T-helper 2 cell treated with Interferon-gamma antibody and Interleukin-4, amounts not matched to agents 100 ng/mL and 5 ng/mL, for 36 hours (primary cell): ENCODE results near the gene XAF1. TPM values are rescaled to one million over a fixed set of nuclear protein-coding genes. Genes with fewer than 3 reads are reported as not detected.
"Not testable (repeated sequence)": the region's sequence is repeated elsewhere in the genome, so short reads cannot be mapped to it uniquely, and the experiment has no call there.

Experiments
- intact Hi-C: fragments of 100-400 bp; cut with micrococcal nuclease; formaldehyde crosslinking; loops from one replicate; pipeline ENCODE4 v1.15.1; 2023
- total RNA-seq: library from RNA; stranded (reverse); gene quantifications from 2 replicates; pipeline ENCODE4 v1.2.3, GENCODE V29; 2022

Gene XAF1
- total RNA-seq, 1 donor from 2014 or later: 213 TPM

GRCh38 chr17:6753006-6753445, 2.8 kb upstream of the XAF1 start:
- intact Hi-C loops: loop anchor here (10.0 kb wide), 1 partner anchor 88 kb away; no protein-coding TSS in a partner anchor

GRCh38 chr17:6753546-6753945, 2.3 kb upstream of the XAF1 start:
- intact Hi-C loops: loop anchor here (10.0 kb wide), 1 partner anchor 89 kb away; no protein-coding TSS in a partner anchor

- intact Hi-C loops: loop anchor here (10.0 kb wide), 1 partner anchor 90 kb away; no protein-coding TSS in a partner anchor
Observed at GRCh38 chr17:6755281-6755680, 565 bp upstream of the XAF1 start.

- intact Hi-C loops: loop anchor here (10.0 kb wide), 1 partner anchor 92 kb away; no protein-coding TSS in a partner anchor
Observed at GRCh38 chr17:6756425-6757031, 682 bp downstream of the XAF1 start.

GRCh38 chr17:6757747-6758146, 1.9 kb downstream of the XAF1 start:
- intact Hi-C loops: loop anchor here (10.0 kb wide), 1 partner anchor 93 kb away; no protein-coding TSS in a partner anchor

GRCh38 chr17:6761779-6762178, 5.9 kb downstream of the XAF1 start:
- intact Hi-C loops: no loop called here

GRCh38 chr17:6768447-6768846, 12.6 kb downstream of the XAF1 start:
- intact Hi-C loops: no loop called here

GRCh38 chr17:6772016-6772415, 16.2 kb downstream of the XAF1 start:
- intact Hi-C loops: no loop called here

- intact Hi-C loops: not testable (repeated sequence)
Observed at GRCh38 chr17:6774906-6775305, 19.1 kb downstream of the XAF1 start.

GRCh38 chr17:6775871-6776405, 20.1 kb downstream of the XAF1 start, which contains the start of gene FBXO39:
FBXO39 (plus strand) TSS chr17:6776215; CDS start chr17:6779869, 3,654 bp downstream.
- intact Hi-C loops: no loop called here

GRCh38 chr17:6779411-6779810, 23.6 kb downstream of the XAF1 start:
- intact Hi-C loops: no loop called here

- intact Hi-C loops: no loop called here
Observed at GRCh38 chr17:6780001-6780400, 24.2 kb downstream of the XAF1 start.

GRCh38 chr17:6780886-6781285, 25.0 kb downstream of the XAF1 start:
- intact Hi-C loops: no loop called here

GRCh38 chr17:6782244-6782643, 26.4 kb downstream of the XAF1 start:
- intact Hi-C loops: no loop called here

GRCh38 chr17:6786618-6787017, 30.8 kb downstream of the XAF1 start:
- intact Hi-C loops: no loop called here

- intact Hi-C loops: no loop called here
Observed at GRCh38 chr17:6787081-6787693, 31.3 kb downstream of the XAF1 start.

GRCh38 chr17:6789146-6789545, 33.3 kb downstream of the XAF1 start:
- intact Hi-C loops: no loop called here

- intact Hi-C loops: no loop called here
Observed at GRCh38 chr17:6793748-6794493, 38.1 kb downstream of the XAF1 start.

- intact Hi-C loops: no loop called here
Observed at GRCh38 chr17:6796017-6796886, 40.4 kb downstream of the XAF1 start.

GRCh38 chr17:6796887-6797490, 41.1 kb downstream of the XAF1 start:
- intact Hi-C loops: no loop called here
